Retinal pigment epithelial cell (primary cell): ENCODE results near the gene SERPINB5.

Experiments
- DNase-seq: peaks from one replicate; pipeline ENCODE4 v3.0.0-alpha.2; 2010; ENCODE audit warnings: low read depth
- H3K4me3 ChIP-seq: 2 replicates; pipeline ENCODE4 v1.5.1; 2011; ENCODE audit warnings: mild to moderate bottlenecking, low read length, control low read depth, moderate library complexity
- CTCF ChIP-seq: conservative IDR thresholded peaks from 2 replicates; pipeline ENCODE4 v1.5.1; 2011; ENCODE audit warnings: low read depth, low read length, control low read depth, inconsistent platforms

Gene SERPINB5

GRCh38 chr18:63476668-63477067 is at the start of gene SERPINB5:
Gene SERPINB5 (plus strand): TSS chr18:63476958. CDS start chr18:63484429, 7,471 bp downstream.
- no peak for DNase-seq
- H3K4me3 ChIP-seq, result no peak within 1 kb of the TSS
- TF ChIP-seq CTCF, result no peak

- H3K4me3 ChIP-seq, result no peak overlapping the region
- no peak for TF ChIP-seq CTCF
- no peak for DNase-seq
These were observed 49.2 kb upstream of the SERPINB5 start for GRCh38 chr18:63427558-63427957.

- DNase-seq, result no peak
- H3K4me3 ChIP-seq, result no peak overlapping the region
- no peak for TF ChIP-seq CTCF
These were observed 46.2 kb upstream of the SERPINB5 start for GRCh38 chr18:63430526-63430925.

GRCh38 chr18:63431180-63431579 is 45.6 kb upstream of the SERPINB5 start:
- no peak overlapping the region for H3K4me3 ChIP-seq
- DNase-seq, result no peak
- no peak for TF ChIP-seq CTCF

GRCh38 chr18:63433334-63433866 is 43.4 kb upstream of the SERPINB5 start:
- DNase-seq, result no peak
- TF ChIP-seq CTCF, result no peak
- H3K4me3 ChIP-seq, result no peak overlapping the region

GRCh38 chr18:63438181-63438580 is 38.6 kb upstream of the SERPINB5 start:
- TF ChIP-seq CTCF, result no peak
- H3K4me3 ChIP-seq, result no peak overlapping the region
- no peak for DNase-seq

- DNase-seq, result peak; percentile 33
- no peak overlapping the region for H3K4me3 ChIP-seq
- TF ChIP-seq CTCF, result peak; percentile 84
These were observed 37.4 kb upstream of the SERPINB5 start for GRCh38 chr18:63439334-63439733.
